K562 (cell line): ENCODE measurements around the gene SCAMP1.

Source experiments
- EP300 ChIP-seq: IDR thresholded peaks from 2 replicates; pipeline ENCODE4 v1.6.1; 2012; ENCODE audit warnings: low read length, improper control_type of control experiment
- MTA1 ChIP-seq: fragments of 450-650 bp; IDR thresholded peaks from 2 replicates; pipeline ENCODE4 v1.6.1; 2017; ENCODE audit warnings: borderline replicate concordance
- NCOR1 ChIP-seq: fragments of 450-650 bp; IDR thresholded peaks from 2 replicates; pipeline ENCODE4 v1.6.1; 2016; ENCODE audit warnings: mild to moderate bottlenecking, moderate library complexity
- WHSC1 ChIP-seq: IDR thresholded peaks from one replicate; pipeline ENCODE4 v1.6.1; 2012; ENCODE audit warnings: low read length, control low read depth, inconsistent platforms
- ZNF354B ChIP-seq: fragments of 250-450 bp; sonication (Bioruptor Pico); IDR thresholded peaks from 2 replicates; pipeline ENCODE4 v1.4.0; 2020
- TF ChIP-seq, protein P1 (sequence below), 3 experiments: IDR thresholded peaks in 2 of 3; conservative IDR thresholded peaks in 1 of 3; 2 replicates each; pipeline ENCODE4 v1.5.1; 2011 to 2012; ENCODE audit warnings: low read length in 3 of 3, mild to moderate bottlenecking in 3 of 3, control low read depth in 2 of 3, improper control_type of control experiment in 1 of 3, inconsistent platforms in 1 of 3, low read depth in 1 of 3, mixed read lengths in 1 of 3, moderate library complexity in 1 of 3; ENCODE audit not compliant: insufficient read depth in 2 of 3
- TF ChIP-seq, protein P2 (sequence below): sonication (generic); formaldehyde crosslinking; IDR thresholded peaks from 2 replicates; pipeline ENCODE4 v1.8.0; 2022; ENCODE audit warnings: missing genetic modification reagents, mild to moderate bottlenecking, borderline replicate concordance

DNA sequence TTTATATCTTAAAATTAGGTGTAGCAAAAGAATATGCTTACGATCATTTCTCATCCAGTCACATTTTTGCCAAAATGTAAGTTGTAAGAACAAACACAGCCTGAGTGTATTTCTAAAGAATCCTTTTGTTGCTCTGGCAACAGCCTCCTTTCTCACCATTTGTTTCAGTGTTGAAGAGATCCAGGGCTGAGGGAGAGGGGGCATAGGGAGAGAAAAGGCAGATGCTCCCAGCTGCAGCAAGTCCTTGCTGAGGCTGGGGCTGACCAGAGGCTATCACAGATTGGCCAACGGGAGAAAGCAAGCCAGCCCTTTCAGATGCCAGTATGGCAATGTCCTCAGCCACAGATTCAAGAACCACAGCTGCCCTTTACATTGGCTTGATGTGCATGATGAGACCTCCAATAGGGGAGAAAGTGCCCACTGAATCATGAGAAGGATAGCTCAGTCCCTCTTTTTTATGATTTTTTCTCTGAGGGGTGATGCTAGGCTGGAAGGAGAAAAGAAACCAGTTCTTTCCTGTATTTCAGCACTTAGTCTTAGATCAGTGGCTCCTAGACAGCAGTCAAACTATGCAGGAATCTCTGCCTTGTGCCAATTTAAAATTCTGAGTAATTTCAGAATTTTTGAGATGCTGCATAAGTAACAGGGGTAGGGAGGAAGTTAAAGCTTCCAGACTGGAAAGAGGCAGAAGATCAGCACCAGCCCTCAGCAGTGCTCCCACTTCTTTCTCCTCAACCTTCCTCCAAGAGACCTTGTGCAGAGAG lies 146.0 kb downstream of the SCAMP1 start:
- no peak for TF ChIP-seq ZNF354B (CRISPR knock-in tag)
- TF ChIP-seq, protein P1, sequence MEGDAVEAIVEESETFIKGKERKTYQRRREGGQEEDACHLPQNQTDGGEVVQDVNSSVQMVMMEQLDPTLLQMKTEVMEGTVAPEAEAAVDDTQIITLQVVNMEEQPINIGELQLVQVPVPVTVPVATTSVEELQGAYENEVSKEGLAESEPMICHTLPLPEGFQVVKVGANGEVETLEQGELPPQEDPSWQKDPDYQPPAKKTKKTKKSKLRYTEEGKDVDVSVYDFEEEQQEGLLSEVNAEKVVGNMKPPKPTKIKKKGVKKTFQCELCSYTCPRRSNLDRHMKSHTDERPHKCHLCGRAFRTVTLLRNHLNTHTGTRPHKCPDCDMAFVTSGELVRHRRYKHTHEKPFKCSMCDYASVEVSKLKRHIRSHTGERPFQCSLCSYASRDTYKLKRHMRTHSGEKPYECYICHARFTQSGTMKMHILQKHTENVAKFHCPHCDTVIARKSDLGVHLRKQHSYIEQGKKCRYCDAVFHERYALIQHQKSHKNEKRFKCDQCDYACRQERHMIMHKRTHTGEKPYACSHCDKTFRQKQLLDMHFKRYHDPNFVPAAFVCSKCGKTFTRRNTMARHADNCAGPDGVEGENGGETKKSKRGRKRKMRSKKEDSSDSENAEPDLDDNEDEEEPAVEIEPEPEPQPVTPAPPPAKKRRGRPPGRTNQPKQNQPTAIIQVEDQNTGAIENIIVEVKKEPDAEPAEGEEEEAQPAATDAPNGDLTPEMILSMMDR (IDR thresholded peaks at IDR 0.05 in 2 of 3, conservative IDR thresholded peaks at IDR 0.05 in 1 of 3; ENCODE audit: insufficient read depth in 2 of 3, low read depth in 1 of 3, low read length in 3 of 3) = no peak
- TF ChIP-seq NCOR1 = no peak
- TF ChIP-seq WHSC1 = no peak
- TF ChIP-seq, protein P2, sequence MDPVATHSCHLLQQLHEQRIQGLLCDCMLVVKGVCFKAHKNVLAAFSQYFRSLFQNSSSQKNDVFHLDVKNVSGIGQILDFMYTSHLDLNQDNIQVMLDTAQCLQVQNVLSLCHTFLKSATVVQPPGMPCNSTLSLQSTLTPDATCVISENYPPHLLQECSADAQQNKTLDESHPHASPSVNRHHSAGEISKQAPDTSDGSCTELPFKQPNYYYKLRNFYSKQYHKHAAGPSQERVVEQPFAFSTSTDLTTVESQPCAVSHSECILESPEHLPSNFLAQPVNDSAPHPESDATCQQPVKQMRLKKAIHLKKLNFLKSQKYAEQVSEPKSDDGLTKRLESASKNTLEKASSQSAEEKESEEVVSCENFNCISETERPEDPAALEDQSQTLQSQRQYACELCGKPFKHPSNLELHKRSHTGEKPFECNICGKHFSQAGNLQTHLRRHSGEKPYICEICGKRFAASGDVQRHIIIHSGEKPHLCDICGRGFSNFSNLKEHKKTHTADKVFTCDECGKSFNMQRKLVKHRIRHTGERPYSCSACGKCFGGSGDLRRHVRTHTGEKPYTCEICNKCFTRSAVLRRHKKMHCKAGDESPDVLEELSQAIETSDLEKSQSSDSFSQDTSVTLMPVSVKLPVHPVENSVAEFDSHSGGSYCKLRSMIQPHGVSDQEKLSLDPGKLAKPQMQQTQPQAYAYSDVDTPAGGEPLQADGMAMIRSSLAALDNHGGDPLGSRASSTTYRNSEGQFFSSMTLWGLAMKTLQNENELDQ (CRISPR knock-in tag) = no peak
- TF ChIP-seq EP300 = no peak
- no peak for TF ChIP-seq MTA1
